A549 treated with Hydrocortisone at 1 μM for 4 hours (cell line): ENCODE data around the gene ZMYM3. TPM values are rescaled to one million over a fixed set of nuclear protein-coding genes. Genes with fewer than 3 reads are reported as not detected.

Source experiments
- total RNA-seq: library from RNA; stranded (reverse); fragments of 200-300 nt; extraction: Qiagen RNA extraction; gene quantifications from 5 replicates; pipeline ENCODE4 v1.2.3, GENCODE V29; 2022

Gene ZMYM3
- total RNA-seq = 10.5 to 14.5 TPM (median 12.9 TPM) in 5 replicates

GRCh38 chrX:71254092-71254963, at the start of gene ZMYM3:
Gene ZMYM3, minus strand, starts transcription at chrX:71254140. Its CDS starts 885 bp downstream, at chrX:71253255.

GRCh38 chrX:71301195-71301924, 47.4 kb upstream of the ZMYM3 start, which contains the start of gene ITGB1BP2:
Gene ITGB1BP2, plus strand, starts transcription at chrX:71301750. Its CDS starts 57 bp downstream, at chrX:71301807.

GRCh38 chrX:71283403-71284143, 29.6 kb upstream of the ZMYM3 start, which contains the start of gene NONO:
Gene NONO, plus strand, starts transcription at chrX:71283635. Its CDS starts 7,003 bp downstream, at chrX:71290638.

GRCh38 chrX:71222929-71223328, 31.0 kb downstream of the ZMYM3 start, which contains the start of gene GJB1:
Gene GJB1, plus strand, starts transcription at chrX:71223224. Its CDS starts 484 bp downstream, at chrX:71223708.

Other genes starting within 250 kb of the ZMYM3 start
- 72.3 to 82.6 TPM (median 73.9 TPM) in 5 replicates for gene SNX12, start 185.8 kb downstream of the ZMYM3 start, total RNA-seq
- 1.2 to 1.9 TPM (median 1.4 TPM) in 5 replicates for gene FOXO4, start 158.3 kb downstream of the ZMYM3 start, total RNA-seq
- gene CXorf65, start 147.4 kb downstream of the ZMYM3 start, total RNA-seq = not detected in 5 replicates
- gene IL2RG, start 142.6 kb downstream of the ZMYM3 start, total RNA-seq = 0.09 to 0.32 TPM (median 0.23 TPM) in 3 of 5 replicates, not detected in the others
- 9.0 to 12.0 TPM (median 10.9 TPM) in 5 replicates for gene MED12, start 135.5 kb downstream of the ZMYM3 start, total RNA-seq
- 0.80 to 1.2 TPM (median 0.97 TPM) in 5 replicates for gene NLGN3, start 109.3 kb downstream of the ZMYM3 start, total RNA-seq
- 0.06 to 0.10 TPM (median 0.10 TPM) in 3 of 5 replicates, not detected in the others for gene GJB1, start 30.9 kb downstream of the ZMYM3 start, total RNA-seq
- 344 to 374 TPM (median 349 TPM) in 5 replicates for gene NONO, start 29.5 kb upstream of the ZMYM3 start, total RNA-seq
- 0.84 to 1.1 TPM (median 0.90 TPM) in 5 replicates for gene ITGB1BP2, start 47.6 kb upstream of the ZMYM3 start, total RNA-seq
- 12.9 to 24.9 TPM (median 15.1 TPM) in 5 replicates for gene TAF1, start 112.2 kb upstream of the ZMYM3 start, total RNA-seq